GM18508 (cell line): ENCODE results near the gene RBMS3.
A peak's percentile ranks its signal among the peaks of the same experiment; 100 is the strongest.

Experiments used
- ATAC-seq: cut with Tn5 transposase; IDR thresholded peaks from one replicate; pipeline ENCODE4 v1.9.1; 2021; ENCODE audit warnings: moderate number of reproducible peaks; ENCODE audit not compliant: insufficient read depth, unreplicated experiment

RBMS3 gene

GRCh38 chr3:29898171-29898965 is 617.5 kb downstream of the RBMS3 start:
- no peak for ATAC-seq

- ATAC-seq, result no peak
These were observed 618.1 kb downstream of the RBMS3 start for GRCh38 chr3:29899021-29899420.

GRCh38 chr3:29901097-29901496 is 620.2 kb downstream of the RBMS3 start:
- ATAC-seq, result no peak

- ATAC-seq, result no peak
These were observed 622.7 kb downstream of the RBMS3 start for GRCh38 chr3:29903600-29903999.

GRCh38 chr3:29906906-29907305 is 626.0 kb downstream of the RBMS3 start:
- ATAC-seq, result no peak

GRCh38 chr3:29912600-29913288 is 631.9 kb downstream of the RBMS3 start:
- no peak for ATAC-seq

GRCh38 chr3:29914861-29915524 is 634.1 kb downstream of the RBMS3 start:
- ATAC-seq, result no peak

GRCh38 chr3:29919571-29919970 is 638.7 kb downstream of the RBMS3 start:
- no peak for ATAC-seq

GRCh38 chr3:29922992-29923746 is 642.3 kb downstream of the RBMS3 start:
- ATAC-seq, result no peak

GRCh38 chr3:29924783-29925561 is 644.1 kb downstream of the RBMS3 start:
- ATAC-seq, result no peak

GRCh38 chr3:29926378-29926777 is 645.5 kb downstream of the RBMS3 start:
- no peak for ATAC-seq

- ATAC-seq, result no peak
These were observed 651.9 kb downstream of the RBMS3 start for GRCh38 chr3:29932696-29933325.

GRCh38 chr3:29933802-29934490 is 653.1 kb downstream of the RBMS3 start:
- no peak for ATAC-seq

GRCh38 chr3:29934751-29935150 is 653.9 kb downstream of the RBMS3 start:
- no peak for ATAC-seq

- peak; percentile 93 for ATAC-seq
These were observed 655.2 kb downstream of the RBMS3 start for GRCh38 chr3:29936054-29936453.

GRCh38 chr3:29936766-29937165 is 655.9 kb downstream of the RBMS3 start:
- no peak for ATAC-seq

- no peak for ATAC-seq
These were observed 656.3 kb downstream of the RBMS3 start for GRCh38 chr3:29937185-29937584.

- ATAC-seq, result no peak
These were observed 660.0 kb downstream of the RBMS3 start for GRCh38 chr3:29940759-29941323.
